ENCODE data around the gene SPAST.
"Not testable (repeated sequence)": the region's sequence is repeated elsewhere in the genome, so short reads cannot be mapped to it uniquely, and the experiment has no call there.

The SPAST gene

GRCh38 chr2:32063310-32064020 lies at the start of gene SPAST:
TSS of gene SPAST (plus strand) at chr2:32063556. CDS start at chr2:32063832, 276 bp downstream.
- peak; percentile 94 for DNase-seq

GRCh38 chr2:32018789-32019482 lies 44.4 kb upstream of the SPAST start:
- not testable (repeated sequence) for DNase-seq

DNA sequence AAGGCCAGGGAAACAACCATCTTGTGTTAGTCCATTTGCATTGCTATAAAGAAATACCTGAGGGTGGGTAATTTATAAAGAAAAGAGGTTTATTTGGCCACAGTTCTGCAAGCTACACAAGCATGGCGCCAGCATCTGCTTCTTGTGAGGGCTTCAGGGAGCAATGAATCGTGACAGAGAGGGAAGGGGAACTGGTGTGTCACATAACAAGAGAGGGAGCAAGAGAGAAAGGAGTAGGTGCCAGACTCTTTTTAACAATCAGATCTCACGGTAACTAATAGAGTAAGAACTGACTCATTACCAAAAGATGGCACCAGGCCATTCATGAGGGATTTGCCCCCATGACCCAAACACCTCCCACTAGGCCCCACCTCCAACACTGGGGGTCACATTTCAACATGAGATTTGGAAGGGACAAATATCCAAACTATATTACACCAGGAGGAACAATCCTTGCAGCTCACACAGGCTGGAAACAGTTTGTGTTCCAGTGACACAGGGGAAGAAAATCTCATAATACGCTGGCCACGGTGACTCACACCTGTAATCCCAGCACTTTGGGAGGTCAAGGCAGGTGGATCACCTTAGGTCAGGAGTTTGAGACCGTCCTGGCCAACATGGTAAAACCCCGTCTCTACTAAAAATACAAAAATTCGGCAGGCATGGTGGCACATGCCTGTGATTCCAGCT lies 29.0 kb upstream of the SPAST start:
- not testable (repeated sequence) for DNase-seq

GRCh38 chr2:32039447-32040219 lies 23.7 kb upstream of the SPAST start, which contains the start of gene DPY30:
TSS of gene DPY30 (minus strand) at chr2:32039805. CDS start at chr2:32039456, 349 bp downstream.
- peak; percentile 82 for DNase-seq

GRCh38 chr2:32043561-32043960 lies 19.8 kb upstream of the SPAST start:
- no peak for DNase-seq

DNA sequence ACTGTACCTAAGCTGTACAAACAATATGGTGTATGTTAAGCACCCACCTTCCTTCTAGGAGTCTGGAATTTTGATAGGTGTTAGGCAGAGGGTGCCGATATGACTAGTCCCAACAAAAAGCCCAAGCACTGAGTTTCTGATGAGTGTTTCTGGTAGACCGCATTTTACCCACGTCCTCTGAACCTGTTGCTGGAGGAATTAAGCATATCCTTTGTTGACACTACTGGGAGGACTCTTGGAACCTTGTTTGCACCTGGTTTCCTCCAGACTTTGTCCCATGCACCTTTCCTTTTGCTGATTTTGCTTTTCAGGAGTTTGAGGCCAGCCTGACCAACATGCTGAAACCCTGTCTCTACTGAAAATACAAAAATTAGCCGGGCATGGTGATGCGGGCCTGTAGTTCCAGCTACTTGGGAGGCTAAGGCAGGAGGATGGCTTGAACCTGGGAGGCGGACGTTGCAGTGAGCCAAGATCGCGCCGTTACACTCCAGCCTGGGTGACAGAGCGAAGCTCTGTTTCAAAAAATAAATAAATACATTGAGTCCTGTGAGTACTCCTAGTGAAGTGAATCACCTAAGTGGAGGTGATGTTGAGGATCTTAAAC lies 11.4 kb upstream of the SPAST start:
- DNase-seq: no peak

GRCh38 chr2:32054583-32054982 lies 8.8 kb upstream of the SPAST start:
- DNase-seq: not testable (repeated sequence)

DNA sequence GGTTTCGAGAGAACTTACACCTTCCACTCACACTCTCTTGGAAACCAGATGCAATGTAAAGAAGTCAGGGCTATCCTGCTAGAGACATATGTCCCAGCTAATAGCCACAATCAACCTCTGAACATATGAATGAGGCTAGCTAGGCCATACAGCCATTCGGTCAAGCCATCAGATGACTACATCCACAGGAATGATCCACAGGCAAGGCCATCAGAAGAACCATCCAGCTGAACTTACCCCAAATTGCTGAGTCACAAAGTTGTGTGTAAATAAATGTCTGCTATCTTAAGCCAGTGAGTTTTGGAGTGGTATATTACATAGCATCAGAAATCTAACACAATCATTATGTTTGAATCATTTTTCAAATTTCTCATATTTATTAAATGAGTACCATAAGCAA lies 5.2 kb upstream of the SPAST start:
- no peak for DNase-seq

DNA sequence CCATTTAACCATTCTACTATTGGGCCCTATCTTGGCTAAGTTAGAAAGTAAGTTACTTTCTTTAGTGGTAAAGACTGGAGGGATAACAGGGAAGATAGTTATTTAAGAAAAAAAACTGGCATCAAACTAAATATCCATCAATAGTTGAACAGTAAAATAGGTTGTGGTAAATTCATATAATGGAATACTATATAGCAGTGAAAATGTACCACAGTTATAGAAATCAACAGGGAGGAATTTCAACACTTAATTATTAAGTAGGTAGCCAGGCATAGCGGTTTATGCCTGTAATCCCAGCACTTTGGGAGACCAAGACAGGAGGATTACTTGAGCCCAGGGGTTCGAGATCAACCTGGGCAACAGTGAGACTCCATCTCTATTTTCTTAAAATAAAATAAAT lies 3.1 kb upstream of the SPAST start:
- no peak for DNase-seq

GRCh38 chr2:32061430-32061829 lies 1.9 kb upstream of the SPAST start:
- DNase-seq: no peak

DNA sequence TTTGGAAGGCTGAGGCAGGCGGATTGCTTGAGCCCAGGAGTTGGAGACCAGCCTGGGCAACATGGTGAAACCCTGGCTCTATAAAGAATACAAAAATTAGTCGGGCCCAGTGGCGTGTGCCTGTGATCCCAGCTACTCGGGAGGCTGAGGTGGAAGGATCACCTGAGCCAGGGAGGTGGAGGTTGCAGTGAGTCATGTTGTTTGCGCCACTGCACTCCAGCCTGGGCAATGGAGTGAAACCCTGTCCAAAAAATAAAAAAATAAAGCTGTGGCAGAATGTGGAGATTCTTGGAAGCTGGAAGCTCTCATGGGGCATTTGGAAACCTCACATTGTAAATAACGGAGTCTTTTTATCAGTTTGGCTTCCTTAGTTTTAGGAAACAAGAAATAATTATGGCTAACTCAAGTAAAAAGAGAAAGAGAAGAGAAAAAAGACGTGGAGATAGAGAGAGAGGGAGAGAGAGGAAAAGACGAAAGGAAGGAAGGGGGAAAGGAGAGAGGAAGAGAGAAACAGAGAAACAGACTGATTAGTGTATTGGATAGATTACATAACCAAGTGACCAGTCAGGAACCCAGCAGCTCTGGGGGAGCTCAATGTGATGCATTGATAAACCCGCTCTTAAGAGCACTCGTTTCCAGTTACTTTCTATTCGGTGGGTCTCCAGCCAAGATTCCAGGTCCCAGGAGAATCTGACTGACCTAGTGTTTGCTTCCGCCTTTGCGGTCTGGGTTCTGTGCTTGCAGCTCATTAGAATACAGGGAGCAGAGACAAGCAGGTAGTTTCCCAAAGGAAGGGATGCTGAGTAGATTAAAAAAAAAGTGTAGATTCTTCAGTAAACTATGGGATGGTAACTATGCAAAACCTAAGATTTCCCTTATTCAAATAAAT lies 1.1 kb upstream of the SPAST start:
- peak; percentile 20 for DNase-seq

DNA sequence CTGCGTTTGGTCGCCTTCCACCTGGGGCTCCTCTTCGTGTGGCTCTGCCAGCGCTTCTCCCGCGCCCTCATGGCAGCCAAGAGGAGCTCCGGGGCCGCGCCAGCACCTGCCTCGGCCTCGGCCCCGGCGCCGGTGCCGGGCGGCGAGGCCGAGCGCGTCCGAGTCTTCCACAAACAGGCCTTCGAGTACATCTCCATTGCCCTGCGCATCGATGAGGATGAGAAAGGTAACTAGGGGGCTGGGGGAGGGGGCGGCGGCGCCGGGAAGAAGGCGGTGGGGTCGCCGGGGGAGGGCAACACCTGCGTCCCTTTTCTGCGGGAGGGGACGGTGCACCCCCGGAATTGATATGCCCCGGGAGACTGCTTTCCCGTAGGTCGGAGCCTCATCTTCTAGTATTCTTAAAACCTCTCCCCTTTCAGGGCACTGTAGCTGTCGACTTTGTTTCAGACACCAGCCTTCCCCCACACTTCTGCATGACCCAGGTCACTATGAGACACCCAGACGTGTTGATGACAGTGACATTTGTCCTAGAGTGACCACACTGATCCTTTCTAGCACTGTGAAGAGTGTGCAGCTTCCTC lies 755 bp downstream of the SPAST start:
- no peak for DNase-seq

DNA sequence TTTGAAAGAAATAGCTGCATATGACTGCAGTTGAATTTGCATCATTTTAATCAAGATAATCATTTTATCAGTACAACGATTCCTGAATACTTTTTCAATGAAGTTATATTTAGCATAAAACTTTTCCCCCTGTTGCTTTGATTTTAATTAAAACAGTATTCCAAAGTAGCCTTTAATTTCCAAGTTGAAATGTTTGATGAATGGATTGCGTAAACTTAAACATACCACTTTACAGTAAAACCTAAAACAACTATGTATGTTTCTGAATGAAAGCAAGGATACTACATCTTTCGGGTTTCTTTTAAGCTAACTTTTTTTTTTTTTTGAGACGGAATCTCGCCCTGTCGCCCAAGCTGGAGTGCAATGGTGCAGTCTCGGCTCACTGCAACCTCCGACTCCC lies 1.4 kb downstream of the SPAST start:
- no peak for DNase-seq

DNA sequence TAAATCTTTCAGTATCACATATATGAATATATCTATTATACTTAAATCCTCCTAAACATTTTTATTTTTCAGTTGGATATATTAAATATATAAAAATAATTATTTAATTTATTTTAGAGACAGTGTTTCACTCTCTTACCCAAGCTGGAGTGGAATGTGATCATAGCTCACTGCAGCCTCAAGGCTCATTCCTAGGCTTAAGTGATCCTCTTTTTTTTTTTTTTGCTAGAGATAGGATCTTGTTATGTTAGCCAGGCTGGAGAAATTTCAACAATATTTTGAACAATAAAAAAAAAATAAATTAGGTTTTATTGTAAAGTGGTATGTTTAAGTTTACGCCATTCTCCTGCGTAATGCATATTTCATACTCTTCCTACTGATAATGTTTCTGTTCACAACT lies 4.2 kb downstream of the SPAST start:
- DNase-seq: no peak

DNA sequence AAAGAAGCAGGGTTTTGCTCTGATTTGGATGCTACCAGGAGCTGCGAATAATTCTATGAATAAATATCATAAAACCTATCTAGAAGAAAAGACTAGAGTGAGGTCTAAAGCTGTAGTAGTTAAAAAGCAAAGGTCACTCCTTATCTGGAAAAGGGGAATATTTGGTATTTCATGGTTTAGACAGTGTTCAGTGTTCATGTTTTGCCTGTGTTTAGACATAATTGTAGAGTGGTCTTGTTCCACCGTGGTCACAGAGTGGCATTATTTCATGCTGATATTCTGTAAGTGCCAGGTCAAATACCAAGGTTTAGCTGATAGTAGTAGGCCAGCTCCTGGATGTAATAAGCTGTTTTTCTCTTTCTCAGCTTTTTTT lies 10.8 kb downstream of the SPAST start:
- DNase-seq: no peak

DNA sequence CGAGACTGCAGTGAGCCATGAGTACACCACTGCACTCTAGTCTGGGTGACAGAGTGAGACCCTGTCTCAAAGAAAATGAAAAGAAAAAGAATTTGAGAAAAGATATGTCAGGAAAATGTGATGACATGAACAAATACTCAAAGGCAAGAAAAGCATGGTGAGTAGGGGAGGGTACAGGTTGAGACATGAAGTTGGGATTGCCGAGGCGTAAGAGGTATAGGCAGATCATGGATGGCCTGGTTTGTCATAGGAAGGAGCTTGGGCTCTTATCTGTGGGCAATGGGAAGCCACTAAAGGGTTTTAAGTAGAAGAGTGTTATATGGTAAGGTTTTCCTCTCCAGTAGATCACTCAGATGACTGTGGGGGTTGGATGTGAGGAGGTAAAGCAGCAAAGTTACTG lies 32.3 kb downstream of the SPAST start:
- DNase-seq: no peak

GRCh38 chr2:32108111-32108510 lies 44.8 kb downstream of the SPAST start:
- DNase-seq: no peak

DNA sequence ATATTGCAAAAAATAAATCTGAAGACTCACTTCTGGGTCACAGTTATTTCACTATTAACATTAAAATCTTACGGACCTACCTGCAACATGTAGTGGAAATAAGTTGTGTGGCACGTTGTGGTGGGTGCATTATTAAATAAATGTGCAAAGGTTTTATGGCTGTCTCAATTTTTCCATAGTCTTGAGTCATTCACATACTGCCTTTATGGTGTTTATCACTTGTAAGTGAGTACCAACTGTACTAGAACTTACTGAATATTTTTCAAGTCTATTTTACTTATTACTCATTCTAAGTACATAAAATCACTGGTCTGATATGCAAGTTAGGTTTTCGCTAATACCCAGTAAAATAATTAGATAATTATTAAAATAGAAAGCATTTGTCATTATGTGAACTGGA lies 54.7 kb downstream of the SPAST start:
- no peak for DNase-seq

DNA sequence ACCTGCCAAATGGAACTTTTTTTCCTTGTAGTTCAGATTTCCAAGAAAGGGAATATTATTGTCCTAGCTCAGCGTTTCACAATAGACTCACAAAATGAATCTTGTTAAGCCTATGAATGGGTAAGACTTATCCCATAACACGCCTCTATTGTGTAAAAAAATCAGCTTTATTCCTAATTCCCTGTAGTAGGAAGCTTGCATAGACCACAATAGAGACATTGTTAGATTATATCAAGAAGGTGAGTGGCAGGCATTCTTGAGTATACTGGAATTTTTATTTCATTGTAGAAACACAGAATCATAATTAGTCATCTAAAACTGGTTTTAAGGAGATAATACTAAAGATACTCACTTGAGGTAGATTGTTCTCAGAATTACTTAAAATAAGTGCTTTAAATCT lies 55.8 kb downstream of the SPAST start:
- DNase-seq: no peak

DNA sequence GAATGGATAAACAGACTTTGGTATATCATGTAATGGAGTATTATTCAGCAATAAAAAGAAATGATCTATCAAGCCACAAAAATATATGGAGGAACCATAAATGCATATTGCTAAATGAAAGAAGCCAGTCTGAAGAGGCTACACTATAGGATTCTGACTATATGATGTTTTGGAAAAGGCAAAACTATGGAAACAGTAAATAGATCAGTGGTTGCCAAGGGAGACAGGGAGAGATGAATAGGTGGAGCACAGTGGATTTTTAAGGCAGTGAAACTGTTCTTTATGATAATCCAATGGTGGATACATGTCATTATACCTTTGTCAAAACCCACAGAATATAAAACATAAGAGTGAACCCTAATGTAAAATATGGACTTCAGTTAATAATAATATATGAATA lies 61.3 kb downstream of the SPAST start:
- no peak for DNase-seq

DNA sequence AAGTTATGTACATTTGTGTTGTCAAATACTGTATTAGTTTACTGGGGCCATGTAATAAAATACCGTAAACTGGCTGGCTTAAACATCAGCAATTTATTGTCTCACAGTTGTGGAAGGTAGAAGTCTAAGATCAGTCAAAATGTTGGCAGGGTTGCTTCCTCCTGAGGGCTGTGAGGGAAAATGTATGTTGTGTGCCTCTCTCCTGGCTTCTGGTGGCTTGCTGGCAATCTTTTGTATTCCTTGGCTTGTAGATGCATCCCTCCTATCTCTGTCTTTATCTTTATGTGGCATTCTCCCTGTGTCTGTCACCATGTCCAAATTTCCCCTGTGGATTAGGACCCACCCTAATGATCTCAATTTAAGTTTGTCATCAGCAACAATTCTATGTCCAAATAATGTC lies 65.3 kb downstream of the SPAST start:
- no peak for DNase-seq
